Epidermal melanocyte (primary cell): ENCODE data around the gene NKPD1.

Experiments
- DNase-seq: peaks from one replicate; pipeline ENCODE4 v3.0.0; 2011; ENCODE audit warnings: low spot score; ENCODE audit not compliant: insufficient read length

NKPD1 gene

GRCh38 chr19:45172611-45173208, 11.9 kb upstream of the NKPD1 start:
- DNase-seq = no peak

- DNase-seq = no peak
These were observed 11.4 kb upstream of the NKPD1 start for GRCh38 chr19:45172173-45172572.

GRCh38 chr19:45171211-45171623, 10.4 kb upstream of the NKPD1 start:
- DNase-seq = no peak

- no peak for DNase-seq
These were observed 9.6 kb upstream of the NKPD1 start for GRCh38 chr19:45170146-45171106.

GRCh38 chr19:45169602-45170001, 8.8 kb upstream of the NKPD1 start:
- no peak for DNase-seq

GRCh38 chr19:45168767-45169351, 8.1 kb upstream of the NKPD1 start:
- no peak for DNase-seq

GRCh38 chr19:45166723-45167252, 6.0 kb upstream of the NKPD1 start:
- no peak for DNase-seq

- DNase-seq = no peak
These were observed 4.0 kb upstream of the NKPD1 start for GRCh38 chr19:45164577-45165335.

- no peak for DNase-seq
These were observed 3.1 kb upstream of the NKPD1 start for GRCh38 chr19:45163751-45164460.

- DNase-seq = no peak
These were observed 2.4 kb upstream of the NKPD1 start for GRCh38 chr19:45163156-45163555.

GRCh38 chr19:45162608-45163143, 1.9 kb upstream of the NKPD1 start:
- DNase-seq = no peak

GRCh38 chr19:45161738-45162607, 1.2 kb upstream of the NKPD1 start:
- no peak for DNase-seq

- no peak for DNase-seq
These were observed 834 bp downstream of the NKPD1 start for GRCh38 chr19:45159971-45160324.

- no peak for DNase-seq
These were observed 1.4 kb downstream of the NKPD1 start for GRCh38 chr19:45159210-45159970.

GRCh38 chr19:45158503-45159209, 2.1 kb downstream of the NKPD1 start:
- no peak for DNase-seq

GRCh38 chr19:45156751-45157150, 4.0 kb downstream of the NKPD1 start:
- DNase-seq = no peak

- DNase-seq = no peak
These were observed 4.7 kb downstream of the NKPD1 start for GRCh38 chr19:45156011-45156630.
